NCI-H1048 (cell line): ENCODE measurements around the gene ADAMTS2.
"Not testable (repeated sequence)": the region's sequence is repeated elsewhere in the genome, so short reads cannot be mapped to it uniquely, and the experiment has no call there.

Experiments
- DNase-seq: peaks from one replicate; lab custom pipeline; 2025; lab: John Stamatoyannopoulos, UW

Gene ADAMTS2

DNA sequence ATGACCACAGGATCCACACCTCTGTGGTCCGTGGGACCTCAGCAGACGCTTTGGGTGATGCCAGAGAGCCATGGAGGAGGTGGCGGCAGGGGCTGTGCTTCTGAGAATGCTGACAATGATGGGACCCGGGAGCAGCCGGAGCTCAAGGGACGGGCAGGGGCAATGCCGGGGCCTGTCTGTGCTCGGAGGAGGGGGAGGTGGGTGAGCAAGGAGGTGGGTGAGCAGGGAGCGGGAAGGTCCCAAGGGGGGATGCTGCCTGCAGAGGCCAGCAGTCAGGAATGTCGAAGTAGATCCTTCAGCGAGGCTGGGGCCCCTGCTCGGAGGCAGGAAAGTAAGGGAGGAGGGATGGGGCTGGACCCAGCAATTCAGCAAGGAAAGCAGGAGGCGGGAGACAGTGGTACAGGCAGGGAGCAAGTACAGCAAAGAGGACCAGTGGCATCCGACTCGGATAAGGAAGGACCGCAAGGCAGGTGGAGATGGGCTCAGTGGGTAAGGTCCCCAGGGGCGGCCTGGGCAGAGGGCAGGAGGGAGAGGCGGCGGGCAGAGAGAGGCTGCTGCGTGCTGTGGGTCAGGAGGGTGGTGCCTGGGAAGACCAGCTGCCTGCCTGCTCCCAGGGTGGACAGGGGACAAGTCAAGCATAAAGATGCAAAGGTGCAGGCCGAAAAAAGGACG is 49.0 kb downstream of the ADAMTS2 start:
- DNase-seq, result no peak

GRCh38 chr5:179295778-179296149 is 49.5 kb downstream of the ADAMTS2 start:
- no peak for DNase-seq

GRCh38 chr5:179294891-179295777 is 50.1 kb downstream of the ADAMTS2 start:
- no peak for DNase-seq

DNA sequence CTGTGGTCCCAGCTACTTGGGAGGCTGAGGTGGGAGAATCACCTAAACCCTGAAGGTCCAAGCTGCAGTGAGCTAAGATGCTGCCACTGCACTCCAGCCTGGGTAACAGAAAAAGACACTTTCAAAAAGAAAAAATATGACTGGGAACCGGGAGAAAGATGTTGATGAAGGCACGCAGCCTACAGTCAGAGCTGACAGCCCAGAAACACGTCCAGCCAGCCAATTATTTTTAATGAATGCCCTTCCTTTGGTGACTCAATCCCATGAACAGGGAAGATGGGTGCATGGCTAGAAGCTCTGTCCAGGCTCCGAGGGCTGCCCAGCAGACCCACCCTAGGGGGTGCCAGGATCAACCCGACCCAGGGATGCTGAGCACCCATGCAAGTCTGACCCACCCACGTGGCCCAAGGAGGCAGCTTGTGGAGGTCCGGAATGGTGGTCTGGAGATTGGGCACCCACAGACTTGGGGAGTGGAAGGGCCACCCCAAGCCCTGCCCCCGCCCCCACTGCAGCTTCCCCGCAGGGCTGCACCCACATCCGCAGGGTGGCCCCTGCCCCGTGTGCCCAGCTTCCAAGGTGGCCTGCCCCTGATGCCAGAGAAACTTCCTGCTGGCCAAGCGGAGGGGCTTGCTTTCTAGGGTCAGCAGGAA is 51.0 kb downstream of the ADAMTS2 start:
- DNase-seq, result no peak

DNA sequence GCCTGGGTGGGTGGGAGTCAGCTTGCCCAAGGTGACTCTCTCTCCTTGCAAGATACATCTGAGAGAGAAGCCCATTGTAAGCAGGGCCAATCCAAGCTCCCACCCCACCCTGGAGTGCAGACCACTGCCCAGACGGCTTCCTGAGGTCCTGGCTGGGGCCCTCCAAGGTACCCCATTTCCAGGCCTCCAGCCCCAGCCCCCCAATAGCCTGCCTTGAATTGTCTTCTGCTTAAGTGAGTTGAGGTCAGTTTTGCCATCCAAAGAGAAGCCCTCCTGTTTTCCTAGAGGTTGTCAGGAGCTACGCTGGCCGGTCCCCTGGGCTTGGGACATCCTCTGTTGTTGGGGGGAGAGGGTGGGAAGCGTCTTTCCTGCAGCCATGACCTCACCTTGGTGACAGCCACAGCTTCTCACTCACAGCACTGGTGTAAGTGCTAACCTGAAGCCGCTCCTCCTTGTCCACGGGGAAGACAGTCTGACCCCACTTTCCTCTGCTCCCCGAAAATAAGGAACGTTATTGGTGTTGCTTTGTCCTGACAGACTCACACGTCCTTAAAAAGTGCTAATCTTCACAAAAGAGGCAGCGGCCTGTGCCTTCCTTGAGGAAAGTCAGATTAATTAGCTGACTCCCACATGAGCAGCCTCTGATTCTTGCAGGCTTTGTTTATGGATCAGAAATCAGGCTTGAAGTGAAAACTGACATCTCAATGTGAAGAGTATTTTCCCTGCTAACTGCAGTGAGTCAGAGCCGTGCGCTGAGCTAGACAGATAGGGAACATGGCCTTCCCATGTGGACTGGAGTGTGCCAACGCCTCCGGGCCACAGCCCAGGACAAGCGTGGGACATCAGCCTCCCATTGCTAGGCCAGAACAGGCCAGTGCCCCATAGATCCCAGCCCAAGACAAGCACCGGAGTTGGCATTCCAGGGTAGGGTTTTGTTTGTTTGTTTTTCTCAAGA is 52.3 kb downstream of the ADAMTS2 start:
- DNase-seq, result no peak

DNA sequence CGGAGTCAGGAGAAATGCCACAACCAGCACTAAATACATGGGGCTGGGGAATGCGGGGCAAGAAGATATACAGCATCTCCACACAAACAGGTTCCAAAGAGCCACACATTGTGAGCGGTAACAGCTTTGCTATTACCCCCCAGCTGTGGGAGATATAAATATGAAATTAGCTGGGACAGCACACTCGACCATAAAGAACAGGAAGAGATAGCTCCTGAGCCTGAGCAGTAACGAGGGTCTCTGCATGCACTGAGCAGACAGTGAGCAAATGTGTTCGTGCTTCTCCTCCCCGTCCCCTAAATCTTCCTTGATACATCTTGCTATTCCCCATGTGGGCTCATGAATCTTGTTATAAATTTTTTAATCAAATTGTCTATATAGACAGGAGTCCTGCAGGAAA is 53.1 kb downstream of the ADAMTS2 start:
- no peak for DNase-seq

DNA sequence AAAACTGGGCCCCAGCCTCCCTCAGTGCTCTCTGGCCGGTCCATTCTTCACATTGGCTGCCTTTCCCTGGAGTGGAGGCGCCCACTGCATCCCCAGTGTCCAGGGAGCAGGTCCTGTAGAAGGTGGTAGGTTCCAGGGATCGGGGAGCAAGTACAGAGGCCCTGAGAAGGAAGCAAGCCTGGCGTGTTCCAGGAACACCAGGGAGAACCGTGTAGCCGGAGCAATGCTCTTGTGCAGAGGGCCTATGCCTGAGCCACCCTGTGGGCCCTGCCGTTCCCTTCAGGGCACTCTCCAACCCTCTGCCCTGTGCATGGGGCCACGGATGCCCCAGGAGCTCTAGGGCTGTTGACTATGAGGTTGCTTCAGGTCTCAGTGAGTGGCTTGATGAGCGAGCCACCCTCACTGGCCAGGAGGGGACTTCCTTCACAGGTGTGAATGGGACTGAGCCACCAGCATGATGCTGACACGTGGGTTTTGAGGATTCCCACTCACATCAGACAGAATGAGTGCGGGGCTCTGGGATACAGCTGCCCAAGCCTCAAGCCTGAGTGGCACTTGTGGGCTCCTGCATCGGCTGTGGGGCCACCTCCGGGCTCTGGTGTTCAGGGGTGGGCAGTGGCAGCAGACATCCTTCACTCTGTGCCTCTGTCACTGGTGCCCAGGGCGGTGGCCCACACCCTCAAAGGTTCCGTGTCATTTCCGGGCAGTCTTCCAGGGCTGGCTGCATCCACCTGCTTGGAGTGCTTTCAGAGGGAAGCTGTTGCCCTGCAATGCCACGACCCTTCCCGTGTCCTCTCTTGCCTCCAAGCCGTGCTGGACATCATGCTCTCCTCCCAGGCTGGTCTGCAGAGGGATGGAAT is 54.4 kb downstream of the ADAMTS2 start:
- DNase-seq, result no peak

GRCh38 chr5:179289756-179290385 is 55.4 kb downstream of the ADAMTS2 start:
- DNase-seq, result no peak

DNA sequence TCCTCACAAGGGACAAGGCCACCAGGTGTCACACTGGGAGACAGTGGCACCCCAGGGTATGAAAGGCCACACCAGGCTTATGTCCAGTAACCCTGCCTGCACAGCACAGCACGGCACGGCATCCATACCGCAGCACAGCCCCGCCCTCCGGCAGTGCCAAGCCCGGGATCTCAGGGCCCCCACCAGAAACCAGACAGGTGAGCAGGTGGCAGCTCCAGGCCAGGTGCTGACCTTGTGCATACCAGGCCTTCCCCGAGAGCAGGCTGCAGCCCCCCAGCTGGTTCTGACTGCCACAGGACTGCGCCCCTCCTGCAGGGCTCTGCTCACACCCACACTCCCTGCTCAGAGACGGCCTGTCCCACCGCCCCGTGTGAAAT is 56.5 kb downstream of the ADAMTS2 start:
- DNase-seq, result no peak

DNA sequence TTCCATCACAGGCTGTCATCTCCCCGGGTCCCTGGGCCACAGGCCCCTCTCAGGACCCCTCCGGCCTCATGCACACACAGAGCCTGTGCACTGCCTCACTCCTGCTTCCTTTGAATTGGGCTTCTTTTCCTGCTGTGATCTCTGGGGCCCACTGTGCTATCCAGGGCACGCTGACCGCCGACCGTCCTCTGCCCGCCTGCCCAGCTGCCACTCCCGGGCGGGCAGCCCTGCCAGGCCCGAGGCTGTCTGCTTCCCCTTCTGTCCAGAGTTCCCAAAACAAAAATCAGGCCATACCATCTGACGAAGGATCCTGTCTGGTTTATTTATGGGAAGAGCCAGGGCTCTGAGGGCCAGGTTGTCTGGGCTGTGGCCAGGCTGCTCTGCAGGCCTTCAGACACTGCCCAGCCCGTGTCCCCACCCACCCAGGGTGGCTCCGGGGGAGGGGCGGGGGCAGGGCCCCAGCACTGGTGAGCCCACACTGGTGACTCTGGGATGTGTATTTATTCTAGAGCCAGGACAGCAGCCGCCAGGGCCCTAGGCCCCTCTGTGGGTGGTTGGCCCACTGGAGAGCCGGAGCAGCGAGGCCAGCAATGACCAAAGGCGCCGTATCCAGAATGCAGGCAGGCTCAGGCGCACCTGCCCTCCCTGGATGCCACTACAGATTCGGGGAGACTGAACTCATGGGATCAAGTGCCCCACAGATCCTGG is 57.0 kb downstream of the ADAMTS2 start:
- no peak for DNase-seq

DNA sequence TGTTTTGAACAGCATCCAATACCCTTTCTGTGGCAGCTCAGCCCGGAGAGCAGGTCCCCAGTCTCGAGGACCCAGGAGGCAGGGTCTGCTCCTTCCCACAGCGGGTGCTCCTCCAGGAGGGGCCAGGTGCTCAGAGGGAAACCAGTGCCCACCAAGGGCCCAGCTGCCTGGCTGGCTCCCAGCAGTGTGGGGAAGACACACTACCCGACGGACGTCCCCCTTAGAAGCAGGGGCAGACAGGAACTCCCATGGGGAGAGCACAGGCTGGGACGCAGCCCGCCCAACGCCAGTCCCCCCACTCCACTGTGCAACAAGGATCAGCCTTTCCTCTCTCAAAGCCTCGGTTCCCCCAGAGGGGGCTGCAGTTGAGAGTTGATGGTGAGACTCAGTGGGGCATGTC is 57.6 kb downstream of the ADAMTS2 start:
- no peak for DNase-seq

DNA sequence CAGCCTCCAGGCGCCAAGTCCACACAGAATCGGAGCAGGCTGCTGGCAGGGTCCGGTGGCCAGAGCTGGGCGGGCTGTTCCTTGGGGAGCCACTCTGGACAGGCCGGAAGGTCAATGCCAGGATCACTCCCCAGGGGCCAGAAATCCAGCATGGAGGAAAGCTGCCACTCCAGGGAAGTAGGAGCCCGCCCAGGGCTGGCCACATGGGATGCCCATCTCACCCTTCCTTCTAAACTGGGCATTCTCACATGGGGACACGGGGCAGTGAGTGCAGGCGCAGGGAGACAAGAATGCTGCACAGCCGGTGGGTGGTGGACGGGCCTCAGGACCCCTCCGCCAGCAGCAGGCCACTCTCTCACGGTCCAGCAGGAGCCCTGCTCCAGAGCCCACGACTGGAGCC is 58.2 kb downstream of the ADAMTS2 start:
- DNase-seq, result no peak

DNA sequence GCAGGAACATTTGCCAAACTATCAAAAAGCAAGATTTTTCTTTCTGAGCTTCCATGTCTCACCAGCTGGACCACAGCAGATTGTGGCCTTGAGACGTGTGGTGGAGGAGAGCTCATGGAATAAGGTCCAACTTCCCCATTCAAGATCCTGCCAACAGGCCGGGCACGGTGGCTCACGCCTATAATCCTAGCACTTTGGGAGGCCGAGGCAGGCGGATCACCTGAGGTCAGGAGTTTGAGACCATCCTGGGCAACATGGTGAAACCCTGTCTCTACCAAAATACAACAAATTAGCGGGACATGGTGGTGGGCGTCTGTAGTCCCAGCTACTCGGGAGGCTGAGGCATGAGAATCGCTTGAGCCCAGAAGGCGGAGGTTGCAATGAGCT is 59.5 kb downstream of the ADAMTS2 start:
- DNase-seq, result not testable (repeated sequence)

DNA sequence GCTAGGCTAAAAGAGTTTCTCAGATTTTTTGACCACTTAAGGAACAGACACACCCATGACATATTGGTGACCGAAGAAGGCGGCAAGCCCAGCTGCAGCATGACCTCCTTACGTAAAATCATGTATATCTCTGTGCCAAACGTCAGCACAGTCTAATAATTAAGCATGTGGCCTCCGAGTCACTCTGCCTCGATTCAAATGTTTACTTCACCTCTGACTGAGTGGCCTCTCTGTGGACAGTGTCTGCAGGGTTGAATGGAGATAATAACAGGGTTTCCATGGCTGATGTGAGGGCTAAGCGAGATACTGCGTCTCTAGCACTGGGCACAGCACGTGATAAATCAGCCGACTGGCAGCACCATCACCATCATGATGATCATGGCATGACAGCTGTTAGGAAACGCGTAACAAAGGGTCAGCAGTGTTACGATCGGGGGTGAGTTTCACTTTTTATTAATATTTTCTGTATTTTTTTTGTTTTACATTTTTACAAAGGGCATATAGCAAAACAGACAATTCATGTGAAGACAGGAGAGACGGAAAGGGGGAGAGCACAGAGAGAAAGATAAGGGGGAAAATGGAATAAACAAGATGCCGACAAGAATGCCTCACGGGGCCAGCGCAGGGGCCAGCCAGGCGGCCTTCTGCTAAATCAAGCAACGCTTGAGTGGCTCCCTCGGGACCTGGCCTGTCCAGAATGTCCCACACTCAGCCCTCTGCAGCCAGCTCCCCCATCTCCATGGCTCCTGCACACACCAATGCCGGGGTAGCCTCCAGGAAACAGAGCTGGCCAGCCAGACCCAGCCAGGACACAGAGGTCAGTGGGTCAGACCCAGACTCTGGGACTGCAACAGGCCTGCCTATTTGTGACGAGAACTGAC is 60.3 kb downstream of the ADAMTS2 start:
- no peak for DNase-seq

GRCh38 chr5:179283908-179284307 is 61.4 kb downstream of the ADAMTS2 start:
- DNase-seq, result not testable (repeated sequence)

DNA sequence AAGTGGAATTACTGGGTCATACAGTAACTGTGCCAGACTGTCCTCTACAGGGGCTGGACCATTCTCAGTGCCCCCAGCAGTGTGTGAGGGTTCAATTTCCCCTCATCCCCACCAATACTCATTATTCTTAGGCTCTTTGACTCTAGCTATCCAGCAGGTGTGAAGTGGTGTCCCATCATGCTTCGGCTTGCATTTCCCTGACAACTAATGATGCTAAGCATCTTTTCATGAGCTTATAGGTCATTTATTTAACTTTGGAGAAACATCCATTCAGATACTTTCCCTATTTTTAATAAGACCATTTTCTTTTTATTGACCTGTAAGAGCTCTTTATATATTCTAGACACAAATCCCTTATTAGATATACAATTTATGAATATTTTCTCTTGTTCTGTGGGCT is 63.6 kb downstream of the ADAMTS2 start:
- DNase-seq, result no peak

DNA sequence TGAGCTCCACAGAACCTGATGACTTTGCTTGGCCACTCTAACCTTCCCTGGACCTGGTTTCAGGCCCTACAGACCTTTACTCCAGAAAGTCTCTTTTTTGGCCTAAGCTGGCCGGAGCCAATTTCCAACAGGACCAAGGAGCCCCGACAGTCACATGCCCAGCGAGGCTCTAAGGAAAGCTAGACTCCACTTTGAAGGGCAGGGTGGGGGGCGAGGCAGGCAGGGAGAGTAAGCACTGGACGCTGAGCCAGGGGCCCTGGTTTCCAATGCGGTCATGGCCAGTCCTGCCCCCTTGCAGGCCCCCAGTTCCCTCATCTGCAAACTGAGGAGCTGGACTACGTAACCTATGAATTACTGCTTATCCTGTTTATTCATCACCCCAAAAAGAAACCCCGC is 65.2 kb downstream of the ADAMTS2 start:
- DNase-seq, result no peak

GRCh38 chr5:179279347-179280094 is 65.7 kb downstream of the ADAMTS2 start:
- DNase-seq, result no peak
